Keratinocyte (primary cell): ENCODE measurements around the gene ABHD2. TPM values are rescaled to one million over a fixed set of nuclear protein-coding genes. Genes with fewer than 3 reads are reported as not detected.

Experiments
- DNase-seq: peaks from one replicate; pipeline ENCODE4 v3.0.0-alpha.2; 2011; ENCODE audit warnings: low read depth, missing footprints, low spot score
- FAIRE-seq: peaks from 2 replicates; lab custom pipeline; 2011; peaks lifted over from hg19 to GRCh38; lab: Jason Lieb, UNC
- H2AFZ ChIP-seq: 2 replicates; pipeline ENCODE4 v1.6.0; 2012; ENCODE audit warnings: low read length, control low read depth, inconsistent platforms; ENCODE audit not compliant: control insufficient read depth
- H3K27ac ChIP-seq: 2 replicates; pipeline ENCODE4 v1.5.1; 2011; ENCODE audit warnings: low read length; ENCODE audit not compliant: control insufficient read depth, insufficient read depth
- H3K27me3 ChIP-seq: 3 replicates; pipeline ENCODE4 v1.6.0; 2011; ENCODE audit warnings: low read length; ENCODE audit not compliant: control insufficient read depth, insufficient read depth; ENCODE audit errors: extremely low read depth
- H3K36me3 ChIP-seq, 2 experiments: 2 replicates in 1 of 2; 3 replicates in 1 of 2; pipeline ENCODE4 v1.5.1; 2011; ENCODE audit warnings: low read length in 2 of 2, mild to moderate bottlenecking in 1 of 2; ENCODE audit not compliant: control insufficient read depth in 2 of 2, insufficient read depth in 2 of 2; ENCODE audit errors: extremely low read depth in 1 of 2
- H3K4me1 ChIP-seq: 3 replicates; pipeline ENCODE4 v1.5.1; 2011; ENCODE audit warnings: low read length; ENCODE audit not compliant: control insufficient read depth, insufficient read depth; ENCODE audit errors: extremely low read depth
- H3K4me2 ChIP-seq: 3 replicates; pipeline ENCODE4 v1.6.0; 2011; ENCODE audit warnings: low read depth, low read length; ENCODE audit not compliant: control insufficient read depth, insufficient read depth; ENCODE audit errors: extremely low read depth
- H3K4me3 ChIP-seq, 3 experiments: fragments of 200-600 bp in 1 of 3; sonication (generic) in 1 of 3; 2 replicates in 2 of 3; 3 replicates in 1 of 3; pipeline ENCODE4 v1.5.1; 2011 to 2016; ENCODE audit warnings: low read length in 3 of 3, mild to moderate bottlenecking in 3 of 3, control low read depth in 2 of 3, inconsistent platforms in 1 of 3, low read depth in 1 of 3, mixed read lengths in 1 of 3, mixed run types in 1 of 3, moderate library complexity in 1 of 3; ENCODE audit not compliant: control insufficient read depth in 2 of 3, insufficient read depth in 2 of 3; ENCODE audit errors: extremely low read depth in 1 of 3
- H3K79me2 ChIP-seq: 2 replicates; pipeline ENCODE4 v1.6.0; 2012; ENCODE audit warnings: low read length; ENCODE audit not compliant: control insufficient read depth, insufficient read depth
- H3K9ac ChIP-seq: 3 replicates; pipeline ENCODE4 v1.6.0; 2011; ENCODE audit warnings: low read length; ENCODE audit not compliant: control insufficient read depth, insufficient read depth; ENCODE audit errors: extremely low read depth
- H3K9me1 ChIP-seq: 3 replicates; pipeline ENCODE4 v1.6.0; 2011; ENCODE audit warnings: low read length; ENCODE audit not compliant: control insufficient read depth, insufficient read depth; ENCODE audit errors: extremely low read depth
- H3K9me3 ChIP-seq: 2 replicates; pipeline ENCODE4 v1.5.1; 2012; ENCODE audit warnings: low read depth, low read length; ENCODE audit not compliant: control insufficient read depth
- H4K20me1 ChIP-seq: 3 replicates; pipeline ENCODE4 v1.6.0; 2011; ENCODE audit warnings: low read length; ENCODE audit not compliant: control insufficient read depth, insufficient read depth; ENCODE audit errors: extremely low read depth
- EZH2 ChIP-seq: IDR thresholded peaks from one replicate; pipeline ENCODE4 v1.6.1; 2012; ENCODE audit warnings: inconsistent platforms, mild to moderate bottlenecking, low read length, moderate library complexity
- dilution Hi-C: fragments of 300-500 bp; cut with MboI; formaldehyde crosslinking; loops from one replicate; pipeline ENCODE4 v1.7.0; 2020; ENCODE audit warnings: low sequenced_read_pairs; ENCODE audit not compliant: extremely low pct_ligation_motif_present
- polyA plus RNA-seq, 5 experiments: library from polyadenylated mRNA; depleted of rRNA in 3 of 5; stranded (reverse) in 3 of 5; stranded (forward) in 1 of 5; unstranded in 1 of 5; fragments of >200 nt; gene quantifications; 1 replicate in 1 of 5; 2 replicates in 3 of 5; 3 replicates in 1 of 5; pipeline versions ENCODE4 v1.2.1 to v1.2.3, GENCODE V29; 2011 to 2012; ENCODE audit warnings: missing spikeins in 2 of 5, low read depth in 1 of 5, low replicate concordance in 1 of 5
- TF ChIP-seq, protein P1 (sequence below), 3 experiments: IDR thresholded peaks in 1 of 3; conservative IDR thresholded peaks in 1 of 3; optimal IDR thresholded peaks in 1 of 3; 2 replicates in 2 of 3; 3 replicates in 1 of 3; pipeline versions ENCODE3 to v1.5.1; 2011; ENCODE audit warnings: low read length in 3 of 3, mild to moderate bottlenecking in 3 of 3, moderate library complexity in 2 of 3, control low read depth in 1 of 3, inconsistent platforms in 1 of 3; ENCODE audit not compliant: insufficient read depth in 2 of 3; ENCODE audit errors: extremely low read depth in 1 of 3

Gene ABHD2
- polyA plus RNA-seq, 1 donor (not counting 4 experiments of a cell fraction or from before 2014, with no cell fraction given) = 22.8 TPM

DNA sequence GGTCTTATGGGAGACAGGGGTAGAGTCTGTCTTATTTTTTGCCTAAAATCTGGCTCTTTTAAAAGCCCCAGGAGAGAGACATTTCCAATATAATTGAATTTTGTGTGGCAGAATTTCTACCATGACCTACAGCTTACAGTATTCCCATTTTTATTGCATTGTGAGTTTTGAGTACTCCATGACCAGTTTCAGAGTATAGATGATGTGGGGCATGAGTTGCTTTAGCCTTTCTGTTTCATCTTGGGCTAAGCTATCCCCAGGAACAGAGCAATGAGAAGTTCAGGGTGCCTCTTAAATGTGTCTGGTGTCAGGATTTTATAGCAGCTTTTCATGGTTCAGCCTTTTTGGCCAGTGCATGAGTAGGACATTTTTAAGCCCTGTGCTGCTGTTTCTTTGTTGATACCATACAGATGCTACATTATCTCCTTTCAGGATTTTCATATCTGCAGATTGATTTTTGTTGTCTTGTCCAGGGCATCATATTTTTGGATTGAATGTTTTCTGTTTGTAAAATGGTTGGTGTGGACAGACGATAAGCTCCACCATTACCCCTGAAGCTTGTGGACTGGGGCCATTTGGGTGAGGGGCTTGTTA, 3.5 kb downstream of the ABHD2 start:
- no peak overlapping the region for H2AFZ ChIP-seq
- H3K27me3 ChIP-seq = no peaks in the 10 kb centered on the region
- H3K4me3 ChIP-seq = peak overlapping the region in 1 of 3 experiments; percentile 12
- no peaks in the 10 kb centered on the region for H3K9me1 ChIP-seq
- FAIRE-seq (no peak), DNase-seq (no peak)
- TF ChIP-seq EZH2 = no peak
- TF ChIP-seq, protein P1, sequence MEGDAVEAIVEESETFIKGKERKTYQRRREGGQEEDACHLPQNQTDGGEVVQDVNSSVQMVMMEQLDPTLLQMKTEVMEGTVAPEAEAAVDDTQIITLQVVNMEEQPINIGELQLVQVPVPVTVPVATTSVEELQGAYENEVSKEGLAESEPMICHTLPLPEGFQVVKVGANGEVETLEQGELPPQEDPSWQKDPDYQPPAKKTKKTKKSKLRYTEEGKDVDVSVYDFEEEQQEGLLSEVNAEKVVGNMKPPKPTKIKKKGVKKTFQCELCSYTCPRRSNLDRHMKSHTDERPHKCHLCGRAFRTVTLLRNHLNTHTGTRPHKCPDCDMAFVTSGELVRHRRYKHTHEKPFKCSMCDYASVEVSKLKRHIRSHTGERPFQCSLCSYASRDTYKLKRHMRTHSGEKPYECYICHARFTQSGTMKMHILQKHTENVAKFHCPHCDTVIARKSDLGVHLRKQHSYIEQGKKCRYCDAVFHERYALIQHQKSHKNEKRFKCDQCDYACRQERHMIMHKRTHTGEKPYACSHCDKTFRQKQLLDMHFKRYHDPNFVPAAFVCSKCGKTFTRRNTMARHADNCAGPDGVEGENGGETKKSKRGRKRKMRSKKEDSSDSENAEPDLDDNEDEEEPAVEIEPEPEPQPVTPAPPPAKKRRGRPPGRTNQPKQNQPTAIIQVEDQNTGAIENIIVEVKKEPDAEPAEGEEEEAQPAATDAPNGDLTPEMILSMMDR (optimal IDR thresholded peaks at IDR 0.05 in 1 of 3, IDR thresholded peaks at IDR 0.05 in 1 of 3, conservative IDR thresholded peaks at IDR 0.05 in 1 of 3; ENCODE audit: extremely low read depth in 1 of 3, insufficient read depth in 2 of 3, low read length in 3 of 3) = no peak
- H3K27ac ChIP-seq = peak overlapping the region; percentile 81
- peaks cover 46% of the 10 kb centered on the region for H3K79me2 ChIP-seq
- peak overlapping the region; percentile 74 for H3K9ac ChIP-seq
- H3K36me3 ChIP-seq = peaks cover 0 to 5% of the 10 kb centered on the region in 2 experiments
- peaks cover 34% of the 10 kb centered on the region for H3K4me1 ChIP-seq
- H3K9me3 ChIP-seq = no peaks in the 10 kb centered on the region
- dilution Hi-C loops = no loop called here
- peak overlapping the region; percentile 99 for H3K4me2 ChIP-seq
- no peaks in the 10 kb centered on the region for H4K20me1 ChIP-seq

DNA sequence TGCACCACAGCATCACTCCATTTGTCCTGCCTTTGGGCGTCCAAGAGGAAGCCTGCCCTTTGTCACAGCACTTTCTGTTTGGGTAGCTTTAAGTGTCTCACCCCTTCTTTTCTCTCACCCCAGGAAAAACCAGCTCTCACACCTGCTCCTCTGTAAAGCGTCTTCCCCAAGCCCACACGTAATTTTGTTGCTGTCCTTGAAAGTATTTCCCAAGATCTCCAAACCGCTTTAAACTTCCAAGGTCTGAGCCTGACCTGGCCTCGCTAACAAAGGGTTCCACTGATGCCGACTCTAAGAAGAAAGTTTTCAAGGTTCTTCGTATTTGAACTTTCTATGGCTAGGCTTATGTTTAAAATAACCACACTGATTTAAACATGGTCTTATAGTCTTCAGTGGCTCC, 5.3 kb downstream of the ABHD2 start:
- H3K4me1 ChIP-seq = peaks cover 26% of the 10 kb centered on the region
- H2AFZ ChIP-seq = no peak overlapping the region
- peaks cover 51% of the 10 kb centered on the region for H3K79me2 ChIP-seq
- DNase-seq (no peak), FAIRE-seq (no peak)
- no peaks in the 10 kb centered on the region for H3K9me1 ChIP-seq
- no peaks in the 10 kb centered on the region for H3K9me3 ChIP-seq
- H3K27me3 ChIP-seq = no peaks in the 10 kb centered on the region
- H3K4me2 ChIP-seq = no peak overlapping the region
- no peak for TF ChIP-seq EZH2
- TF ChIP-seq, protein P1 (optimal IDR thresholded peaks at IDR 0.05 in 1 of 3, IDR thresholded peaks at IDR 0.05 in 1 of 3, conservative IDR thresholded peaks at IDR 0.05 in 1 of 3; ENCODE audit: extremely low read depth in 1 of 3, insufficient read depth in 2 of 3, low read length in 3 of 3) = no peak
- H3K4me3 ChIP-seq = no peak overlapping the region
- no peaks in the 10 kb centered on the region for H4K20me1 ChIP-seq
- H3K9ac ChIP-seq = no peak overlapping the region
- H3K36me3 ChIP-seq = peaks cover 0 to 5% of the 10 kb centered on the region in 2 experiments
- H3K27ac ChIP-seq = no peak overlapping the region
- dilution Hi-C loops = no loop called here
